HepG2 (cell line): ENCODE data around the gene OSBP. TPM values are rescaled to one million over a fixed set of nuclear protein-coding genes. Genes with fewer than 3 reads are reported as not detected.

Source experiments
- ATF5 ChIP-seq: sonication (generic); formaldehyde crosslinking; IDR thresholded peaks from 2 replicates; pipeline ENCODE4 v1.4.0; 2020; ENCODE audit warnings: mild to moderate bottlenecking, low read depth, missing genetic modification reagents
- CCDC6 ChIP-seq: sonication (generic); formaldehyde crosslinking; IDR thresholded peaks from 2 replicates; pipeline ENCODE4 v1.8.1; 2022; ENCODE audit warnings: mild to moderate bottlenecking, missing genetic modification reagents, moderate library complexity
- CEBPB ChIP-seq: IDR thresholded peaks from 2 replicates; pipeline ENCODE4 v1.6.1; 2011; ENCODE audit warnings: low read depth, low read length, improper control_type of control experiment, borderline replicate concordance
- CENPBD1 ChIP-seq: sonication (generic); formaldehyde crosslinking; IDR thresholded peaks from 2 replicates; pipeline ENCODE4 v1.8.0; 2022; ENCODE audit warnings: missing genetic modification reagents, low read depth, mild to moderate bottlenecking, borderline replicate concordance
- CHCHD3 ChIP-seq: sonication (generic); formaldehyde crosslinking; IDR thresholded peaks from 2 replicates; pipeline ENCODE4 v1.8.0; 2022; ENCODE audit warnings: mild to moderate bottlenecking, missing genetic modification reagents, moderate library complexity
- DNMT3B ChIP-seq: conservative IDR thresholded peaks from 2 replicates; pipeline ENCODE4 v1.6.1; 2016; ENCODE audit warnings: missing biosample characterization, control low read depth
- HDAC6 ChIP-seq: fragments of 200-600 bp; sonication (generic); IDR thresholded peaks from 2 replicates; pipeline ENCODE4 v1.7.0; 2017; ENCODE audit warnings: mild to moderate bottlenecking, antibody characterized with exemption, low read length, low read depth
- JUNB ChIP-seq: sonication (generic); formaldehyde crosslinking; IDR thresholded peaks from 2 replicates; pipeline ENCODE4 v1.8.0; 2022; ENCODE audit warnings: missing genetic modification reagents, mild to moderate bottlenecking, borderline replicate concordance
- SP140L ChIP-seq: sonication (generic); formaldehyde crosslinking; IDR thresholded peaks from 2 replicates; pipeline ENCODE4 v1.4.0; 2020; ENCODE audit warnings: missing genetic modification reagents, borderline replicate concordance
- ZBTB3 ChIP-seq: sonication (generic); formaldehyde crosslinking; IDR thresholded peaks from 2 replicates; pipeline ENCODE4 v1.4.0; 2020; ENCODE audit warnings: low read depth, mild to moderate bottlenecking, moderate library complexity, missing genetic modification reagents, borderline replicate concordance
- ZKSCAN5 ChIP-seq: sonication (generic); formaldehyde crosslinking; IDR thresholded peaks from 2 replicates; pipeline ENCODE4 v1.5.1; 2020; ENCODE audit warnings: mild to moderate bottlenecking, missing genetic modification reagents
- ZNF180 ChIP-seq: sonication (generic); formaldehyde crosslinking; IDR thresholded peaks from 2 replicates; pipeline ENCODE4 v1.4.0; 2020; ENCODE audit warnings: low read depth, missing genetic modification reagents, borderline replicate concordance
- ZNF451 ChIP-seq: sonication (generic); formaldehyde crosslinking; IDR thresholded peaks from 2 replicates; pipeline ENCODE4 v1.5.0; 2020; ENCODE audit warnings: mild to moderate bottlenecking, missing genetic modification reagents
- ZNF501 ChIP-seq: sonication (generic); formaldehyde crosslinking; IDR thresholded peaks from 2 replicates; pipeline ENCODE4 v1.5.1; 2020; ENCODE audit warnings: mild to moderate bottlenecking, moderate library complexity, missing genetic modification reagents
- ZNF598 ChIP-seq: sonication (generic); formaldehyde crosslinking; IDR thresholded peaks from 2 replicates; pipeline ENCODE4 v1.5.1; 2020; ENCODE audit warnings: mild to moderate bottlenecking, missing genetic modification reagents, borderline replicate concordance
- ZNF646 ChIP-seq: sonication (generic); formaldehyde crosslinking; IDR thresholded peaks from 2 replicates; pipeline ENCODE4 v1.9.0; 2021; ENCODE audit warnings: mild to moderate bottlenecking, missing genetic modification reagents
- polyA plus RNA-seq, 8 experiments: library from polyadenylated mRNA; depleted of rRNA in 3 of 8; stranded (reverse) in 7 of 8; unstranded in 1 of 8; fragments of >200 nt; fragmentation: Illumina TruSeq in 4 of 8; extraction: Trizol in 4 of 8; gene quantifications; 2 replicates each; pipeline versions ENCODE4 v1.2.1 to v1.2.3, GENCODE V29; 2011 to 2016; ENCODE audit warnings: low read depth in 4 of 8, missing spikeins in 1 of 8, mixed read lengths in 1 of 8; ENCODE audit not compliant: insufficient read depth in 1 of 8
- total RNA-seq, 5 experiments: library from RNA; depleted of rRNA; stranded (reverse); fragments of >200 nt; fragmentation: Illumina TruSeq; extraction: Trizol; gene quantifications; 2 replicates each; pipeline ENCODE4 v1.2.3, GENCODE V29; 2016; ENCODE audit warnings: low read depth in 1 of 5
- TF ChIP-seq, protein P1 (sequence below): sonication (generic); formaldehyde crosslinking; IDR thresholded peaks from 2 replicates; pipeline ENCODE4 v1.5.1; 2020; ENCODE audit warnings: mild to moderate bottlenecking, missing genetic modification reagents, borderline replicate concordance

OSBP gene
- total and polyA plus RNA-seq, 2 of the 13 experiments (the other 11 are each of a cell fraction or from before 2014, with no cell fraction given) = 12.1 to 13.5 TPM

DNA sequence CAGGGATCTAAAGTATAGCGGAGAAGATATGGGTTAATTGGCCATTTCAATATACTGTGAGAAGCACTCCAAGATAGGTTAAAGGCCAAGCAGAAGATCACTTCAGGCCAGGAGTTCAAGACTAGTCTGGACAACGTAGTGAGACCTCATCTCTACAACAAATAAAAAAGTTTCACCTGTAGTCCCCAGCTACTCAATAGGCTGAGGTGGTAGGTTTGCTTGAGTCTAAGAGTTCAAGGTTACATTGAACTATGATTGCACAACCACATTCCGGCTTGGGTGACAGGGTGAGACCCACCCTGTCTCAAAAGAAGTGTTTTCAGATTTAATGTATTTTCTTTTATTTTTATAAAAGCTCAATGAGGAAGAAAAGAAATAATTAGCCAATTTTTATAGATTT is 27.8 kb upstream of the OSBP start (continued):
- TF ChIP-seq ZNF646 (CRISPR knock-in tag) = no peak
- TF ChIP-seq CEBPB = peak; percentile 98
- no peak for TF ChIP-seq ZNF501 (CRISPR knock-in tag)
- no peak for TF ChIP-seq HDAC6
- no peak for TF ChIP-seq JUNB (CRISPR knock-in tag)
- TF ChIP-seq DNMT3B (CRISPR knock-in tag) = no peak
- no peak for TF ChIP-seq ZNF598 (CRISPR knock-in tag)
- TF ChIP-seq ZKSCAN5 (CRISPR knock-in tag) = no peak
- no peak for TF ChIP-seq ZNF451 (CRISPR knock-in tag)
- TF ChIP-seq, protein P1, sequence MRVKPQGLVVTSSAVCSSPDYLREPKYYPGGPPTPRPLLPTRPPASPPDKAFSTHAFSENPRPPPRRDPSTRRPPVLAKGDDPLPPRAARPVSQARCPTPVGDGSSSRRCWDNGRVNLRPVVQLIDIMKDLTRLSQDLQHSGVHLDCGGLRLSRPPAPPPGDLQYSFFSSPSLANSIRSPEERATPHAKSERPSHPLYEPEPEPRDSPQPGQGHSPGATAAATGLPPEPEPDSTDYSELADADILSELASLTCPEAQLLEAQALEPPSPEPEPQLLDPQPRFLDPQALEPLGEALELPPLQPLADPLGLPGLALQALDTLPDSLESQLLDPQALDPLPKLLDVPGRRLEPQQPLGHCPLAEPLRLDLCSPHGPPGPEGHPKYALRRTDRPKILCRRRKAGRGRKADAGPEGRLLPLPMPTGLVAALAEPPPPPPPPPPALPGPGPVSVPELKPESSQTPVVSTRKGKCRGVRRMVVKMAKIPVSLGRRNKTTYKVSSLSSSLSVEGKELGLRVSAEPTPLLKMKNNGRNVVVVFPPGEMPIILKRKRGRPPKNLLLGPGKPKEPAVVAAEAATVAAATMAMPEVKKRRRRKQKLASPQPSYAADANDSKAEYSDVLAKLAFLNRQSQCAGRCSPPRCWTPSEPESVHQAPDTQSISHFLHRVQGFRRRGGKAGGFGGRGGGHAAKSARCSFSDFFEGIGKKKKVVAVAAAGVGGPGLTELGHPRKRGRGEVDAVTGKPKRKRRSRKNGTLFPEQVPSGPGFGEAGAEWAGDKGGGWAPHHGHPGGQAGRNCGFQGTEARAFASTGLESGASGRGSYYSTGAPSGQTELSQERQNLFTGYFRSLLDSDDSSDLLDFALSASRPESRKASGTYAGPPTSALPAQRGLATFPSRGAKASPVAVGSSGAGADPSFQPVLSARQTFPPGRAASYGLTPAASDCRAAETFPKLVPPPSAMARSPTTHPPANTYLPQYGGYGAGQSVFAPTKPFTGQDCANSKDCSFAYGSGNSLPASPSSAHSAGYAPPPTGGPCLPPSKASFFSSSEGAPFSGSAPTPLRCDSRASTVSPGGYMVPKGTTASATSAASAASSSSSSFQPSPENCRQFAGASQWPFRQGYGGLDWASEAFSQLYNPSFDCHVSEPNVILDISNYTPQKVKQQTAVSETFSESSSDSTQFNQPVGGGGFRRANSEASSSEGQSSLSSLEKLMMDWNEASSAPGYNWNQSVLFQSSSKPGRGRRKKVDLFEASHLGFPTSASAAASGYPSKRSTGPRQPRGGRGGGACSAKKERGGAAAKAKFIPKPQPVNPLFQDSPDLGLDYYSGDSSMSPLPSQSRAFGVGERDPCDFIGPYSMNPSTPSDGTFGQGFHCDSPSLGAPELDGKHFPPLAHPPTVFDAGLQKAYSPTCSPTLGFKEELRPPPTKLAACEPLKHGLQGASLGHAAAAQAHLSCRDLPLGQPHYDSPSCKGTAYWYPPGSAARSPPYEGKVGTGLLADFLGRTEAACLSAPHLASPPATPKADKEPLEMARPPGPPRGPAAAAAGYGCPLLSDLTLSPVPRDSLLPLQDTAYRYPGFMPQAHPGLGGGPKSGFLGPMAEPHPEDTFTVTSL (CRISPR knock-in tag) = no peak
- no peak for TF ChIP-seq ATF5 (CRISPR knock-in tag)
- TF ChIP-seq SP140L (CRISPR knock-in tag) = no peak
- no peak for TF ChIP-seq CCDC6 (CRISPR knock-in tag)
- TF ChIP-seq ZBTB3 = no peak
- TF ChIP-seq ZNF180 (CRISPR knock-in tag) = no peak
- TF ChIP-seq CENPBD1 (CRISPR knock-in tag) = no peak
- TF ChIP-seq CHCHD3 (CRISPR knock-in tag) = no peak
